GM10266 (cell line): ENCODE data around the gene ATP11A.

Experiments
- DNase-seq: peaks from one replicate; pipeline ENCODE4 v3.0.0; 2012; ENCODE audit errors: extremely low spot score
- CTCF ChIP-seq: IDR thresholded peaks from 2 replicates; pipeline ENCODE4 v1.5.1; 2012; ENCODE audit warnings: mild to moderate bottlenecking, low read depth; ENCODE audit not compliant: control insufficient read depth, insufficient read depth; ENCODE audit errors: missing control alignments

The ATP11A gene

GRCh38 chr13:112887151-112887550, 197.3 kb downstream of the ATP11A start:
- no peak for TF ChIP-seq CTCF
- DNase-seq: no peak

- DNase-seq: no peak
- TF ChIP-seq CTCF: no peak
Measured at GRCh38 chr13:112887557-112887991, 197.7 kb downstream of the ATP11A start.

DNA sequence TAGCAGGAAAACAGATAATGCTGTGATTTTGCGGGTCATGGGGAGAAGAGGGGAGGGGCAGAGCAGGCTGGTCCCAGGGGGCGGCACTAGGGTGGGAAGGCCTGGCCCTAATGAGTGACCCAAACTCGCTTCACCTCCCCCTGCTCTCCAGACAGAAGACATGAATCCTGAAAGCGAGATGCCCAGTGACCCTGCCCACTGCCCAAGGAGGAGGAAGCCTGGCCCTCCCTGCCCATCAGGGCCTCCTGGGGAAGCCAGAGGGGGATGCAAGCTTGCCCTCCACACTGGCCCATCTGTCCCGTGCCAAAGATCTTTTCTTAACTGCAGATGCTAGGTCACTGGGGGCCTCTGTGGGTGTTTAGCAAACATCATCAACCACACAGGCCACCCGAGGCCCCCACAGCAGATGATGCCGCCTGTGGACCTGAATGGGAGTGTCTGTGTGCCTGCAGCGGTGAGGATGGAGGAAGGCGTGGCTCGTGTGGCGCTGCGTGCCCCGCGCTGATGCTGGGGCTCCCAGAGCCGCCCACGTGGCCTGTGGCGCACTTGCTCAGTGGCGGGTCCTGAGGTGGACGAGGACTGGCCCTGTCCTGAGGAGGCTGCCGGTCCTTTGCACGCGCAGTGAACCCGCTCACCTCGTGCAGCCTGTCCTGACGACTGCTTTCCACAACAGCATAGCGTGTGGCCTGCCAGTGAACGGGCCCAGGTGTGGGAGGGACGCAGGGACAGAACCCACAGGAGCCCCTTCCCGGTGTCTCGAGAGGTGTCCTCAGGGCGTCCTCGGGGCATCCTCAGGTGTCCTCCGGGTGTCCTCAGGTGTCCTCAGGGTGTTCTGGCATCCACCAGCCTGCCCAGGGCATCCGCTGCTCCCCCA, 198.6 kb downstream of the ATP11A start:
- no peak for DNase-seq
- TF ChIP-seq CTCF: no peak

DNA sequence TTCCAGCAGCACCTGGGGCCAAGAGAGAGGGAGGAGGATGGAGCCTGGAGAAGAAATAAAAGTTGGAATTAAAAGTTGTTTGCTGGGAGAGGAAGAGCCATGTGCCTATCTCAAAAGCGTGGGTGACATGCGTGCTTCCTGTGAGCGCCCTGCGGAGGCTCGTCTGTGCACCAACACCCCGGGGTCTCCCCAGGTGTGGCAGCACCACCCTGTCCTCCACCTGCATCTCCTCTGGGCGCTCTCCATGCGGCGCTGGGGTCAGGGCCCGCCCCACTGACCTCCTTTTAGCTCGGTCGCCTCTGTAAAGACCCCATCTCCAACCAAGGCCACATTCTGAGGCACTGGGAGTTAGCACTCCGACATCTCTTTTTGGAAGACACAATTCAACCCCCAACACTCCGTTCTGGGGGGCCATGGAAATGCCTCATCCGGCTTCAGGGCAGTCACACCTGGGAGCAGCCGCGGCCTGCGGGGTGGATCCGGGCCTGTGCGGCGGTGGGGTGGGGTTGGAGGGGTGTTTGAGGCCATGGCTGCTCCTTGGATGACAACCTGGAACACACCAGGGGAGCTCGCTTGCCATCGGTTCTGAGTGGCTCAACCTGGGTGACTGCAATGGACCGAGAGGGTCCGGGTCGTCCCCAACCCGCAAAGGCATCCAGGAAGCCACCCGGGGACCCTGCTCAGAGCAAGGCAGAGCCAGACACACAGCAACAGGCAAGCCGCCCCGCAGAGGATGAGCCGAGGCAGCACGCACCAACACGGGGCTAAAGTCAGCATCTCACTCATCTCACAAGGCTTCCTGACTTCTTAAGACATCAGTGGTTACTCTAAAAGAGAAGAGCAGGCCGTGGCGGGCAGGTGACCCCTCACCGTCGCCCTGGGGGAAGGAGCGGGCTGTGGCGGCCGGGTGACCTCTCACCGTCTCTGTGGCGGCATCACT, 199.8 kb downstream of the ATP11A start:
- no peak for DNase-seq
- TF ChIP-seq CTCF: no peak

DNA sequence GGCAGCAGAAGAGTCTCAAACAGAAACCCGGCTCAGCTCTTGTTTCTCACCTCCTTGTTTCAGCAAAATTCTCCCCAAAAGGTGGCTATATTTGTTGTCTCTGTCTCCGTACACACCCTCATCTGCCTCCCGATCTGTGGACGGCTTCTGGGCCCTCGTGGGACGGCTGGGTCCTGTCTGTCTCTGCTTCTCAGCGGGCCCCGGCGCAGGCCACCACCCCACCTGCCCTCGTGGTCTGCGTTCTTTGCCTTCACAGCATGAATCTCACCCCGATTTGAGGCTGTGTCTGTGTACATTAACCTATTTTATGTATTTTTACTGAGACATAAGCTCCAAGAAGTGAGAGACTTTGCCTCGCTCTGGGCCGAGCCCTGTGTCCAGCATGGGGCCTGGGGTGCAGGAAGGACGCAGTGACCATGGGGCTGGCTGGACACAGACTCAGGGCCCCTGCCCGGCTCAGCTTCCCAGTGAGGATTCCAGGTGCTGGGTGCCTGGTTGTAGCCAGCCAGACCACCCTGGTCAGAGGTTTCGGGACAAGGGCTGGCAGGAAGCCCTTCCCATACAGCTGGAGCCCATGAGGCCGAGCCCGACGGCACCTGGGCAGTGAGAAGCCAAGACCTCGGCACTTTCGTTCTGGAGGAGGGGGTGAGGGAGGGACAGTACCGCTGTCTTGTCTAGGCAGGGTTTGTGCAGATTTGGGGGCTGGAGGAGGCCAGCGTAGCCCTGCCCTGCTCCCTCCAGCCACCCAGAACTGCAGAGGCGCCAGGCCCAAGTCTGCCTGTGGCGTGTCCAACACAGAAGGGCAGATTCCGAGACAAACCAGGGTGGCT, 200.7 kb downstream of the ATP11A start:
- no peak for TF ChIP-seq CTCF
- no peak for DNase-seq

DNA sequence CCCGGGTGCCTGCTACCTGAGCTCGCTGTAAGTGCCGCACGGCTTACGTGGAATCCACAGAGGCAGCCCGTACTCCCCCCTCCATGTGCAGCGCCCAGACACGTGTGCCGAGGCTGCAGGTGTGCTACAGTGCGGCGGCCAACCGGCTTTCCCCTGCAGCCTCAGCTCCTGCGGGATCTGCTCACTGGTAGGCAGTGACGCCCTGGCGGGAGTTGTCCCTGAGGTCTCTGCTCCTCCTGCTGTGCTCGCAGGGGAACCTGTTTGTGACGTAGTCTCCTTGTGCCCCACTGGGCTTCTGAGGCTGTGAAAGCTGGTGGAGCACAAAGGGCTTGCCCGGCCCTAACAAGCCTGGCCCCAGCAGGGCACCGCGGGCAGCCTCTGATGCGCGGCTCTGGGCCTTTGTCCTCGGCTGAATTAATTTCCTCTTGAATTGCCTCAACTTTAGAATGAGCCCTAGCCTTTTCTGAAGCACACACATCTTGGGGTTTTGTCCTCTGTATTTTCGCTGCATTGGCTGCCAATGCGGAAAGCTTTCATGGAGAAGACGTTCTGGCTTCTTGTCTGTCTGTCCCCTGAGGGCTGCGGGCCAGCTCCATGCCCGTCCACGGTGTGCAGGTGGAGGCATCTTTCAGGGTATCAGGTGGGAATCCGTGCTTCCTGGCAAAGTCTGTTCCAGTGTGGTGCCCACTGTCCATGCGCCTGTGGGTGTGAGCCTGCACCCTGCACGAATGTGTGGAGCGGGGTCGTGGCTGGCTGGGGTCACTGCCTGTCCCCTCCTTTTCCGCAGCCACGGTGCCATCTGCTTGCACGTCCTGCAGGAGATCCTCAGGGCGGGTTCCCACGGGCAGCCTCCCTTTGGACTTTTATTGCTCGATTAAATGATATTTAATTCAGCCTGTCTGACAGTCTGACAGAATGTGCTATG, 201.9 kb downstream of the ATP11A start:
- TF ChIP-seq CTCF: no peak
- DNase-seq: no peak
